GM12878 (cell line): Measurements from ENCODE around the gene RMC1. TPM values are rescaled to one million over a fixed set of nuclear protein-coding genes. Genes with fewer than 3 reads are reported as not detected.

Experiments
- BCL11A ChIP-seq: IDR thresholded peaks from 2 replicates; pipeline ENCODE4 v1.6.1; 2011; ENCODE audit warnings: low read depth, low read length
- ETV6 ChIP-seq, 2 experiments: fragments of 450-650 bp in 1 of 2; IDR thresholded peaks in 1 of 2; conservative IDR thresholded peaks in 1 of 2; 2 replicates each; pipeline ENCODE4 v1.6.1; 2014; ENCODE audit warnings: antibody characterized with exemption in 1 of 2, borderline replicate concordance in 1 of 2, low read depth in 1 of 2, mild to moderate bottlenecking in 1 of 2, moderate library complexity in 1 of 2
- JUNB ChIP-seq: IDR thresholded peaks from 2 replicates; pipeline ENCODE4 v1.6.1; 2016; ENCODE audit warnings: antibody characterized with exemption, mild to moderate bottlenecking
- KDM1A ChIP-seq: fragments of 200-600 bp; sonication (generic); IDR thresholded peaks from 2 replicates; pipeline ENCODE4 v1.6.1; 2016; ENCODE audit warnings: borderline replicate concordance
- MEF2A ChIP-seq: IDR thresholded peaks from 2 replicates; pipeline ENCODE4 v1.6.1; 2011; ENCODE audit warnings: low read depth, mild to moderate bottlenecking, low read length, moderate library complexity; ENCODE audit not compliant: insufficient read depth
- MEF2B ChIP-seq: fragments of 450-650 bp; IDR thresholded peaks from 2 replicates; pipeline ENCODE4 v1.6.1; 2018; ENCODE audit warnings: mild to moderate bottlenecking, moderate library complexity; ENCODE audit not compliant: partially characterized antibody, poor library complexity, severe bottlenecking
- MXI1 ChIP-seq: fragments of 150-350 bp; IDR thresholded peaks from 2 replicates; pipeline ENCODE4 v1.6.1; 2011; ENCODE audit warnings: low read depth, mild to moderate bottlenecking, inconsistent platforms, low read length, improper control_type of control experiment
- NFIC ChIP-seq: IDR thresholded peaks from 2 replicates; pipeline ENCODE4 v1.6.1; 2012; ENCODE audit warnings: low read depth, mild to moderate bottlenecking, inconsistent platforms, low read length, moderate library complexity
- NFYA ChIP-seq: IDR thresholded peaks from 2 replicates; pipeline ENCODE4 v1.6.1; 2011; ENCODE audit warnings: low read depth, mild to moderate bottlenecking, low read length, improper control_type of control experiment, borderline replicate concordance
- SPI1 ChIP-seq: IDR thresholded peaks from 2 replicates; pipeline ENCODE4 v1.6.1; 2011; ENCODE audit warnings: low read depth, mild to moderate bottlenecking, low read length, moderate library complexity, borderline replicate concordance; ENCODE audit not compliant: insufficient read depth
- STAT3 ChIP-seq: IDR thresholded peaks from 2 replicates; pipeline ENCODE4 v1.6.1; 2011; ENCODE audit warnings: low read depth, low read length, improper control_type of control experiment
- SUPT20H ChIP-seq: IDR thresholded peaks from 2 replicates; pipeline ENCODE4 v1.6.1; 2011; ENCODE audit warnings: low read depth, mild to moderate bottlenecking, low read length, moderate library complexity, borderline replicate concordance; ENCODE audit not compliant: control insufficient read depth
- SUZ12 ChIP-seq: fragments of 200-600 bp; sonication (generic); IDR thresholded peaks from one replicate; pipeline ENCODE4 v1.6.1; 2018; ENCODE audit warnings: antibody characterized with exemption, mild to moderate bottlenecking; ENCODE audit not compliant: unreplicated experiment
- TCF12 ChIP-seq: IDR thresholded peaks from 2 replicates; pipeline ENCODE4 v1.6.1; 2011; ENCODE audit warnings: low read depth, mild to moderate bottlenecking, low read length
- TCF3 ChIP-seq: IDR thresholded peaks from 2 replicates; pipeline ENCODE4 v1.6.1; 2012; ENCODE audit warnings: low read depth, mild to moderate bottlenecking, low read length, borderline replicate concordance; ENCODE audit not compliant: insufficient read depth
- TCF7 ChIP-seq: IDR thresholded peaks from 2 replicates; pipeline ENCODE4 v1.6.1; 2014; ENCODE audit warnings: antibody characterized with exemption, borderline replicate concordance
- WRNIP1 ChIP-seq: IDR thresholded peaks from 2 replicates; pipeline ENCODE4 v1.6.1; 2011; ENCODE audit warnings: low read depth, low read length, improper control_type of control experiment, borderline replicate concordance
- ZNF24 ChIP-seq: fragments of 450-650 bp; IDR thresholded peaks from 2 replicates; pipeline ENCODE4 v1.6.1; 2017; ENCODE audit warnings: antibody characterized with exemption, mild to moderate bottlenecking
- polyA plus RNA-seq, 11 experiments: library from polyadenylated mRNA; depleted of rRNA in 4 of 11; unstranded in 6 of 11; stranded (reverse) in 5 of 11; fragments of >200 nt; fragmentation: Nextera tagmentation in 4 of 11; fragmentation: Illumina TruSeq in 1 of 11; extraction: Ambion mirVana in 4 of 11; extraction: Trizol in 1 of 11; gene quantifications; 1 replicate in 1 of 11; 2 replicates in 10 of 11; pipeline versions ENCODE4 v1.2.1 to v1.2.3, GENCODE V29; 2011 to 2016; ENCODE audit warnings: inconsistent platforms in 2 of 11, missing spikeins in 2 of 11, low read depth in 1 of 11
- total RNA-seq, 4 experiments: library from RNA; depleted of rRNA in 3 of 4; stranded (reverse); fragments of >200 nt in 3 of 4; fragmentation: Illumina TruSeq in 1 of 4; extraction: Trizol in 1 of 4; gene quantifications; 2 replicates each; pipeline versions ENCODE4 v1.2.1 to v1.2.3, GENCODE V29; 2013 to 2021
- TF ChIP-seq, protein P1 (sequence below): IDR thresholded peaks from 2 replicates; pipeline ENCODE4 v1.6.1; 2012; ENCODE audit warnings: low read depth, low read length, improper control_type of control experiment
- TF ChIP-seq, protein P2 (sequence below): fragments of 450-650 bp; IDR thresholded peaks from 2 replicates; pipeline ENCODE4 v1.6.1; 2017; ENCODE audit warnings: mild to moderate bottlenecking
- TF ChIP-seq, protein P3 (sequence below): fragments of 450-650 bp; IDR thresholded peaks from 2 replicates; pipeline ENCODE4 v1.6.1; 2017; ENCODE audit warnings: mild to moderate bottlenecking, moderate library complexity
- TF ChIP-seq, protein P4 (sequence below): fragments of 450-650 bp; IDR thresholded peaks from 2 replicates; pipeline ENCODE4 v1.6.1; 2017; ENCODE audit warnings: low read depth, mild to moderate bottlenecking, moderate library complexity

The RMC1 gene
- total and polyA plus RNA-seq, 10 of the 15 experiments (the other 5 are each of a cell fraction or from before 2014, with no cell fraction given) = 8.4 to 57.6 (median 42.5) TPM

DNA sequence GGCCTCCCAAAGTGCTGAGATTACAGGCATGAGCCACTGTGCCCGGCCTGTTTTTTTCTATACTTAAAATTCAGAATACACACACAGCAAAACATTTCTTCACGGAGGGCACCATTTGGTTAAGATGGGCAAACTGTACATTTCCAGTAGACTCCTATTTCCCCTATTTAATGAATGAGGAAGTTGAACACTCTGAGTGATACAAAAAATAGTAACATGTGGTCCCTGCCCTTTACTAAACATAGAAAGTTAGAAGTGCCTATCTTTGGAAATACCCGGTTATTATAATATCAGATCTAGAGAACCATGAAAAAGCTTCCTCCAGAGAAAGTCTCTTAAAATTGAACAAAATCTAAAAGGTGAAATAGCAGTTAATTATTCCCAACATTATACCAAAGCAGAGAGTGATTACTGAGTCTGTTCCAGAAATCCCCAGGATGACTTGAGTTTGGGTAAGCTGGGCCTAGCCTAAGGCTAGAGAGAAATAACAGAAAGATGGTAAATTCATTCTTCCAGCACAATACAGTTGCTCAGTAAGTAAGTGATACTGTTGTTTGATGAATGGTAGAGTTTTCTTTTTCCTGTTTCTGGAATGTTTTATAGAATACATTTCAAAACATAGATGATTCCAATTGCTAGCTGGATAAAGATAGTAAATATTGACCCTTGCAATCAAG is 23.3 kb upstream of the RMC1 start (continued):
- TF ChIP-seq, protein P1, sequence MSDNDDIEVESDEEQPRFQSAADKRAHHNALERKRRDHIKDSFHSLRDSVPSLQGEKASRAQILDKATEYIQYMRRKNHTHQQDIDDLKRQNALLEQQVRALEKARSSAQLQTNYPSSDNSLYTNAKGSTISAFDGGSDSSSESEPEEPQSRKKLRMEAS = no peak
- TF ChIP-seq, protein P2, sequence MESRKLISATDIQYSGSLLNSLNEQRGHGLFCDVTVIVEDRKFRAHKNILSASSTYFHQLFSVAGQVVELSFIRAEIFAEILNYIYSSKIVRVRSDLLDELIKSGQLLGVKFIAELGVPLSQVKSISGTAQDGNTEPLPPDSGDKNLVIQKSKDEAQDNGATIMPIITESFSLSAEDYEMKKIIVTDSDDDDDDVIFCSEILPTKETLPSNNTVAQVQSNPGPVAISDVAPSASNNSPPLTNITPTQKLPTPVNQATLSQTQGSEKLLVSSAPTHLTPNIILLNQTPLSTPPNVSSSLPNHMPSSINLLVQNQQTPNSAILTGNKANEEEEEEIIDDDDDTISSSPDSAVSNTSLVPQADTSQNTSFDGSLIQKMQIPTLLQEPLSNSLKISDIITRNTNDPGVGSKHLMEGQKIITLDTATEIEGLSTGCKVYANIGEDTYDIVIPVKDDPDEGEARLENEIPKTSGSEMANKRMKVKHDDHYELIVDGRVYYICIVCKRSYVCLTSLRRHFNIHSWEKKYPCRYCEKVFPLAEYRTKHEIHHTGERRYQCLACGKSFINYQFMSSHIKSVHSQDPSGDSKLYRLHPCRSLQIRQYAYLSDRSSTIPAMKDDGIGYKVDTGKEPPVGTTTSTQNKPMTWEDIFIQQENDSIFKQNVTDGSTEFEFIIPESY = no peak
- peak; percentile 84 for TF ChIP-seq MEF2A
- TF ChIP-seq BCL11A = no peak
- TF ChIP-seq SUZ12 = no peak
- TF ChIP-seq SUPT20H = no peak
- no peak for TF ChIP-seq TCF12
- no peak for TF ChIP-seq MXI1
- TF ChIP-seq ETV6 (conservative IDR thresholded peaks at IDR 0.05 in 1 of 2, IDR thresholded peaks at IDR 0.05 in 1 of 2; ENCODE audit: borderline replicate concordance in 1 of 2, low read depth in 1 of 2) = 0 out of 4 replicates have a peak, but pooled peaks of 1 of the 2 experiments have one; percentile 17
- no peak for TF ChIP-seq TCF3
- TF ChIP-seq NFYA = no peak
- TF ChIP-seq TCF7 = no peak
- TF ChIP-seq STAT3 = no peak
- peak; percentile 50; the same call in 1 of the 2 replicates for TF ChIP-seq NFIC
- TF ChIP-seq, protein P3, sequence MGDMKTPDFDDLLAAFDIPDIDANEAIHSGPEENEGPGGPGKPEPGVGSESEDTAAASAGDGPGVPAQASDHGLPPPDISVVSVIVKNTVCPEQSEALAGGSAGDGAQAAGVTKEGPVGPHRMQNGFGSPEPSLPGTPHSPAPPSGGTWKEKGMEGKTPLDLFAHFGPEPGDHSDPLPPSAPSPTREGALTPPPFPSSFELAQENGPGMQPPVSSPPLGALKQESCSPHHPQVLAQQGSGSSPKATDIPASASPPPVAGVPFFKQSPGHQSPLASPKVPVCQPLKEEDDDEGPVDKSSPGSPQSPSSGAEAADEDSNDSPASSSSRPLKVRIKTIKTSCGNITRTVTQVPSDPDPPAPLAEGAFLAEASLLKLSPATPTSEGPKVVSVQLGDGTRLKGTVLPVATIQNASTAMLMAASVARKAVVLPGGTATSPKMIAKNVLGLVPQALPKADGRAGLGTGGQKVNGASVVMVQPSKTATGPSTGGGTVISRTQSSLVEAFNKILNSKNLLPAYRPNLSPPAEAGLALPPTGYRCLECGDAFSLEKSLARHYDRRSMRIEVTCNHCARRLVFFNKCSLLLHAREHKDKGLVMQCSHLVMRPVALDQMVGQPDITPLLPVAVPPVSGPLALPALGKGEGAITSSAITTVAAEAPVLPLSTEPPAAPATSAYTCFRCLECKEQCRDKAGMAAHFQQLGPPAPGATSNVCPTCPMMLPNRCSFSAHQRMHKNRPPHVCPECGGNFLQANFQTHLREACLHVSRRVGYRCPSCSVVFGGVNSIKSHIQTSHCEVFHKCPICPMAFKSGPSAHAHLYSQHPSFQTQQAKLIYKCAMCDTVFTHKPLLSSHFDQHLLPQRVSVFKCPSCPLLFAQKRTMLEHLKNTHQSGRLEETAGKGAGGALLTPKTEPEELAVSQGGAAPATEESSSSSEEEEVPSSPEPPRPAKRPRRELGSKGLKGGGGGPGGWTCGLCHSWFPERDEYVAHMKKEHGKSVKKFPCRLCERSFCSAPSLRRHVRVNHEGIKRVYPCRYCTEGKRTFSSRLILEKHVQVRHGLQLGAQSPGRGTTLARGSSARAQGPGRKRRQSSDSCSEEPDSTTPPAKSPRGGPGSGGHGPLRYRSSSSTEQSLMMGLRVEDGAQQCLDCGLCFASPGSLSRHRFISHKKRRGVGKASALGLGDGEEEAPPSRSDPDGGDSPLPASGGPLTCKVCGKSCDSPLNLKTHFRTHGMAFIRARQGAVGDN = 0 out of 2 replicates have a peak, but pooled peaks have one; percentile 37
- TF ChIP-seq WRNIP1 = no peak
- TF ChIP-seq SPI1 = peak; percentile 55; the same call in 1 of the 2 replicates
- TF ChIP-seq KDM1A = no peak
- TF ChIP-seq ZNF24 = 0 out of 2 replicates have a peak, but pooled peaks have one; percentile 13
- TF ChIP-seq, protein P4, sequence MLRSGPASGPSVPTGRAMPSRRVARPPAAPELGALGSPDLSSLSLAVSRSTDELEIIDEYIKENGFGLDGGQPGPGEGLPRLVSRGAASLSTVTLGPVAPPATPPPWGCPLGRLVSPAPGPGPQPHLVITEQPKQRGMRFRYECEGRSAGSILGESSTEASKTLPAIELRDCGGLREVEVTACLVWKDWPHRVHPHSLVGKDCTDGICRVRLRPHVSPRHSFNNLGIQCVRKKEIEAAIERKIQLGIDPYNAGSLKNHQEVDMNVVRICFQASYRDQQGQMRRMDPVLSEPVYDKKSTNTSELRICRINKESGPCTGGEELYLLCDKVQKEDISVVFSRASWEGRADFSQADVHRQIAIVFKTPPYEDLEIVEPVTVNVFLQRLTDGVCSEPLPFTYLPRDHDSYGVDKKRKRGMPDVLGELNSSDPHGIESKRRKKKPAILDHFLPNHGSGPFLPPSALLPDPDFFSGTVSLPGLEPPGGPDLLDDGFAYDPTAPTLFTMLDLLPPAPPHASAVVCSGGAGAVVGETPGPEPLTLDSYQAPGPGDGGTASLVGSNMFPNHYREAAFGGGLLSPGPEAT = peak; percentile 67; the same call in 1 of the 2 replicates
- peak; percentile 81 for TF ChIP-seq MEF2B
- TF ChIP-seq JUNB = no peak
